ENCODE data around the gene DRC7. TPM values are rescaled to one million over a fixed set of nuclear protein-coding genes. Genes with fewer than 3 reads are reported as not detected.
A peak's percentile ranks its signal among the peaks of the same experiment; 100 is the strongest.

The DRC7 gene
- total and polyA plus RNA-seq, 9 of the 15 experiments (the other 6 are each of a cell fraction or from before 2014, with no cell fraction given): 0.04 to 0.33 (median 0.12) TPM; not detected in 3

DNA sequence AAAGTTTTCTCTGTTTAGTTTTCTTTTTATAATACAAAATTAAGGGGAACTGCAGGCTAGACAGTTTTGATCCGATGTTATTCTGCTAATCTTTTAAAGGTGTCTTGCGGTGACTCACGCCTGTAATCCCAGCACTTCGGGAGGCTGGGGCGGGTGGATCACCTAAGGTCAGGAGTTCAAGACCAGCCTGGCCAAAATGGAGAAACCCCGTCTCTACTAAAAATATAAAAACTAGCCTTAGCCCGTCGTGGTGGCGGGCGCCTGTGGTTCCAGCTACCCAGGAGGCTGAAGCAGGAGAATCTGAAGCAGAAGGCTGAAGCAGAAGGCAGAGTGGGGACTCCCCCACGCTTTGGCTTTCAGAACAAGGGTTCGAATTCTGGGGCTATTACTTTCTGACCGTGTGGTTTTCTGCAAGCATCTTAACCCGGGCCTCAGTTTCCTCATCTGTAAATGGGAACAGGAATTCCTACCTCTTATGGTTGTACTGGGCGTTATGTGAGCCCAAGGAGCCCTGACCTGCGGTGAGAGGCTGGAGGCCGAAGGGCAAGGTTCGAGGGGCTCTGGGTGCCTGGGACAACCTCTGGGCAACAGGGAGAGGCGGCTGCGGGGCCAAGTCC lies 39.8 kb downstream of the DRC7 start (continued):
- TF ChIP-seq CCAR2 (IDR thresholded peaks at IDR 0.05; ENCODE audit: low read depth, low read length) (no peak), ZNF589 (CRISPR knock-in tag; IDR thresholded peaks at IDR 0.05; ENCODE audit: low read depth) (peak; percentile 54; the same call in 1 of the 2 replicates), ATF3 (IDR thresholded peaks at IDR 0.05) (peak; percentile 76), ATF3 (CRISPR knock-in tag; conservative IDR thresholded peaks at IDR 0.05) (no peak; the same call in 1 of the 2 replicates), ADNP (tag; IDR thresholded peaks at IDR 0.05) (peak; percentile 89), HDAC1 (IDR thresholded peaks at IDR 0.05) (0 out of 4 replicates have a peak, but pooled peaks of 1 of the 2 experiments have one; percentile 21), ZEB2 (IDR thresholded peaks at IDR 0.05) (no peak), FOSL1 (tag; conservative IDR thresholded peaks at IDR 0.05) (peak; percentile 70), CHD1 (IDR thresholded peaks at IDR 0.05; ENCODE audit: low read length) (peak; percentile 83), BCLAF1 (IDR thresholded peaks at IDR 0.05; ENCODE audit: borderline replicate concordance in 1 of 2, control insufficient read depth in 1 of 2, low read depth in 2 of 2, low read length in 1 of 2) (no peak)
- TF ChIP-seq, protein P1, sequence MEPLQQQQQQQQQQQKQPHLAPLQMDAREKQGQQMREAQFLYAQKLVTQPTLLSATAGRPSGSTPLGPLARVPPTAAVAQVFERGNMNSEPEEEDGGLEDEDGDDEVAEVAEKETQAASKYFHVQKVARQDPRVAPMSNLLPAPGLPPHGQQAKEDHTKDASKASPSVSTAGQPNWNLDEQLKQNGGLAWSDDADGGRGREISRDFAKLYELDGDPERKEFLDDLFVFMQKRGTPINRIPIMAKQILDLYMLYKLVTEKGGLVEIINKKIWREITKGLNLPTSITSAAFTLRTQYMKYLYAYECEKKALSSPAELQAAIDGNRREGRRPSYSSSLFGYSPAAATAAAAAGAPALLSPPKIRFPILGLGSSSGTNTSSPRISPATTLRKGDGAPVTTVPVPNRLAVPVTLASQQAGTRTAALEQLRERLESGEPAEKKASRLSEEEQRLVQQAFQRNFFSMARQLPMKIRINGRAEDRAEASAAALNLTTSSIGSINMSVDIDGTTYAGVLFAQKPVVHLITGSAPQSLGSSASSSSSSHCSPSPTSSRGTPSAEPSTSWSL (CRISPR knock-in tag; IDR thresholded peaks at IDR 0.05; ENCODE audit: borderline replicate concordance): 0 out of 2 replicates have a peak, but pooled peaks have one; percentile 8
- TF ChIP-seq, protein P2, sequence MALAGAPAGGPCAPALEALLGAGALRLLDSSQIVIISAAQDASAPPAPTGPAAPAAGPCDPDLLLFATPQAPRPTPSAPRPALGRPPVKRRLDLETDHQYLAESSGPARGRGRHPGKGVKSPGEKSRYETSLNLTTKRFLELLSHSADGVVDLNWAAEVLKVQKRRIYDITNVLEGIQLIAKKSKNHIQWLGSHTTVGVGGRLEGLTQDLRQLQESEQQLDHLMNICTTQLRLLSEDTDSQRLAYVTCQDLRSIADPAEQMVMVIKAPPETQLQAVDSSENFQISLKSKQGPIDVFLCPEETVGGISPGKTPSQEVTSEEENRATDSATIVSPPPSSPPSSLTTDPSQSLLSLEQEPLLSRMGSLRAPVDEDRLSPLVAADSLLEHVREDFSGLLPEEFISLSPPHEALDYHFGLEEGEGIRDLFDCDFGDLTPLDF (CRISPR knock-in tag; IDR thresholded peaks at IDR 0.05): no peak
- TF ChIP-seq, protein P3, sequence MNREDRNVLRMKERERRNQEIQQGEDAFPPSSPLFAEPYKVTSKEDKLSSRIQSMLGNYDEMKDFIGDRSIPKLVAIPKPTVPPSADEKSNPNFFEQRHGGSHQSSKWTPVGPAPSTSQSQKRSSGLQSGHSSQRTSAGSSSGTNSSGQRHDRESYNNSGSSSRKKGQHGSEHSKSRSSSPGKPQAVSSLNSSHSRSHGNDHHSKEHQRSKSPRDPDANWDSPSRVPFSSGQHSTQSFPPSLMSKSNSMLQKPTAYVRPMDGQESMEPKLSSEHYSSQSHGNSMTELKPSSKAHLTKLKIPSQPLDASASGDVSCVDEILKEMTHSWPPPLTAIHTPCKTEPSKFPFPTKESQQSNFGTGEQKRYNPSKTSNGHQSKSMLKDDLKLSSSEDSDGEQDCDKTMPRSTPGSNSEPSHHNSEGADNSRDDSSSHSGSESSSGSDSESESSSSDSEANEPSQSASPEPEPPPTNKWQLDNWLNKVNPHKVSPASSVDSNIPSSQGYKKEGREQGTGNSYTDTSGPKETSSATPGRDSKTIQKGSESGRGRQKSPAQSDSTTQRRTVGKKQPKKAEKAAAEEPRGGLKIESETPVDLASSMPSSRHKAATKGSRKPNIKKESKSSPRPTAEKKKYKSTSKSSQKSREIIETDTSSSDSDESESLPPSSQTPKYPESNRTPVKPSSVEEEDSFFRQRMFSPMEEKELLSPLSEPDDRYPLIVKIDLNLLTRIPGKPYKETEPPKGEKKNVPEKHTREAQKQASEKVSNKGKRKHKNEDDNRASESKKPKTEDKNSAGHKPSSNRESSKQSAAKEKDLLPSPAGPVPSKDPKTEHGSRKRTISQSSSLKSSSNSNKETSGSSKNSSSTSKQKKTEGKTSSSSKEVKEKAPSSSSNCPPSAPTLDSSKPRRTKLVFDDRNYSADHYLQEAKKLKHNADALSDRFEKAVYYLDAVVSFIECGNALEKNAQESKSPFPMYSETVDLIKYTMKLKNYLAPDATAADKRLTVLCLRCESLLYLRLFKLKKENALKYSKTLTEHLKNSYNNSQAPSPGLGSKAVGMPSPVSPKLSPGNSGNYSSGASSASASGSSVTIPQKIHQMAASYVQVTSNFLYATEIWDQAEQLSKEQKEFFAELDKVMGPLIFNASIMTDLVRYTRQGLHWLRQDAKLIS (CRISPR knock-in tag; IDR thresholded peaks at IDR 0.05): 0 out of 2 replicates have a peak, but pooled peaks have one; percentile 15
- TF ChIP-seq, protein P4, sequence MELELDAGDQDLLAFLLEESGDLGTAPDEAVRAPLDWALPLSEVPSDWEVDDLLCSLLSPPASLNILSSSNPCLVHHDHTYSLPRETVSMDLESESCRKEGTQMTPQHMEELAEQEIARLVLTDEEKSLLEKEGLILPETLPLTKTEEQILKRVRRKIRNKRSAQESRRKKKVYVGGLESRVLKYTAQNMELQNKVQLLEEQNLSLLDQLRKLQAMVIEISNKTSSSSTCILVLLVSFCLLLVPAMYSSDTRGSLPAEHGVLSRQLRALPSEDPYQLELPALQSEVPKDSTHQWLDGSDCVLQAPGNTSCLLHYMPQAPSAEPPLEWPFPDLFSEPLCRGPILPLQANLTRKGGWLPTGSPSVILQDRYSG (tag; conservative IDR thresholded peaks at IDR 0.05; ENCODE audit: low read depth): no peak
